ENCODE results near the gene METTL4.

DNA sequence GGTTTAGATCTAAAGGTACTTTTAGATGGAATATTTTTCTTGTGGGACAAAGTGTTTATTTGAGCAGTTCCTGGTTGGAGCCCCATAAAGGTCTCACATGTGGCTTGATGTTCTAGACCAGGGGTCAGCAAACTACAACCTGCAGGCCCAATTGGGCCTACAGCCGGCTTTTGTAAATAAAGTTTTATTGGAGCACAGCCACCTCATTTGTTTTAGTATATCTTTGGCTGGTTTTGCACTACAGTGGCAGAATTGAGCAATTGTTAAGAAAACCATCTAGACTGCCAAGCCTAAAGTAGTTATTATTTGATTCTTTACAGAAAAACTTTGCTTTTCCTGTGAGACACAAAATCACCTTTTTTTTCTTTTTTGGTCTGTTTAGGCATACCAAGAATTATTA, 41.7 kb upstream of the METTL4 start:
- no peak for TF ChIP-seq POLR2AphosphoS5 (IDR thresholded peaks at IDR 0.05; ENCODE audit: low read depth, low read length)
- no peak for TF ChIP-seq POLR2A (IDR thresholded peaks at IDR 0.05; ENCODE audit: low read depth, low read length)
- TF ChIP-seq TAF1 (IDR thresholded peaks at IDR 0.05; ENCODE audit: borderline replicate concordance, low read depth, low read length): no peak
